ENCODE results near the gene PDGFA. TPM values are rescaled to one million over a fixed set of nuclear protein-coding genes. Genes with fewer than 3 reads are reported as not detected.
A peak's percentile ranks its signal among the peaks of the same experiment; 100 is the strongest.

The PDGFA gene
- total and polyA plus RNA-seq, 11 donors, result 11.8 to 50.9 (median 20.3) TPM

DNA sequence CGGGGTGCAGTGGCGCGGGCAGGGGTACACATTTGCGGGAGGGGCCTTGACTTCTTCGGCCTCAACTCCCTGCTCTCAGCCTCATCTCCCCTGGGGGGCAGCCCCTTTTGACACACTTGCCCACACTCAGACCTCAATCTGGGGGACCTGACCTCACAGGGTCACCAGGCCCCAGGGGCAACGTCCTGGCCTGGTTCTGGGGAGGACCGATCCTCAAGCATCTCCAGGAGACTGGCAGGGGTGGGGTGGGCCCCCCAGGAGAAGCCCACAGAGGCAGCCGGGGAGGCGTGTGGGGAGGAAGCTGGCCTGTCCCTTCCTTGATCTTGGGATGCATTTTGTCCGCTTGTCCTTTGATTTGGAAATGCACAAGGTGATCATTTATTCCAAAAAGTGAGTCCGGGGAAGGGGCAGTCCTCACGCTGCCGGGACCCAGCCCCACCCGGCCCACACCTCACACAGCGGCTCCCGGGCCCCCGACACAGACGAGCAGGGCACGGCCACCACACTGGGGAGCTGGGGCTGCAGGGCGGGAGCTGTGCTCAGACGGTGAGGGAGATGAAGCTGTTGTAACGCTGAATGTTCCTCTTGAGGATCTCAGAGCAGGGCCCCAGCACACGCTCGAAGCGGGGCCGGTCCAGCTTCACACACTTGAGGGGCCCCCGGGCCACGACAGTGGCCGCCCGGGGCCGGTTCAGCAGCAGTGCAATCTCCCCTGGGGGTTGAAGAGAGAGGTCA is 30.4 kb upstream of the PDGFA start:
- Histone ChIP-seq H3K36me3 (no peaks in the 10 kb centered on the region), H3K4me1 (no peaks in the 10 kb centered on the region), H3K27me3 (no peaks in the 10 kb centered on the region), H3K4me3 (no peak overlapping the region), H3K27ac (no peak overlapping the region), H3K9me3 (no peaks in the 10 kb centered on the region)
- TF ChIP-seq, protein P1, sequence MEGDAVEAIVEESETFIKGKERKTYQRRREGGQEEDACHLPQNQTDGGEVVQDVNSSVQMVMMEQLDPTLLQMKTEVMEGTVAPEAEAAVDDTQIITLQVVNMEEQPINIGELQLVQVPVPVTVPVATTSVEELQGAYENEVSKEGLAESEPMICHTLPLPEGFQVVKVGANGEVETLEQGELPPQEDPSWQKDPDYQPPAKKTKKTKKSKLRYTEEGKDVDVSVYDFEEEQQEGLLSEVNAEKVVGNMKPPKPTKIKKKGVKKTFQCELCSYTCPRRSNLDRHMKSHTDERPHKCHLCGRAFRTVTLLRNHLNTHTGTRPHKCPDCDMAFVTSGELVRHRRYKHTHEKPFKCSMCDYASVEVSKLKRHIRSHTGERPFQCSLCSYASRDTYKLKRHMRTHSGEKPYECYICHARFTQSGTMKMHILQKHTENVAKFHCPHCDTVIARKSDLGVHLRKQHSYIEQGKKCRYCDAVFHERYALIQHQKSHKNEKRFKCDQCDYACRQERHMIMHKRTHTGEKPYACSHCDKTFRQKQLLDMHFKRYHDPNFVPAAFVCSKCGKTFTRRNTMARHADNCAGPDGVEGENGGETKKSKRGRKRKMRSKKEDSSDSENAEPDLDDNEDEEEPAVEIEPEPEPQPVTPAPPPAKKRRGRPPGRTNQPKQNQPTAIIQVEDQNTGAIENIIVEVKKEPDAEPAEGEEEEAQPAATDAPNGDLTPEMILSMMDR (IDR thresholded peaks at IDR 0.05), result no peak
- TF ChIP-seq POLR2A (IDR thresholded peaks at IDR 0.05), result no peak
- intact Hi-C loops (cut with DNase I), result no loop called here
- WGBS, 4 donors, result 91 to 94% (median 94%) methylated on average over 20 to 31 of the region's 31 CpGs
- ATAC-seq (no peak), DNase-seq (no peak)

DNA sequence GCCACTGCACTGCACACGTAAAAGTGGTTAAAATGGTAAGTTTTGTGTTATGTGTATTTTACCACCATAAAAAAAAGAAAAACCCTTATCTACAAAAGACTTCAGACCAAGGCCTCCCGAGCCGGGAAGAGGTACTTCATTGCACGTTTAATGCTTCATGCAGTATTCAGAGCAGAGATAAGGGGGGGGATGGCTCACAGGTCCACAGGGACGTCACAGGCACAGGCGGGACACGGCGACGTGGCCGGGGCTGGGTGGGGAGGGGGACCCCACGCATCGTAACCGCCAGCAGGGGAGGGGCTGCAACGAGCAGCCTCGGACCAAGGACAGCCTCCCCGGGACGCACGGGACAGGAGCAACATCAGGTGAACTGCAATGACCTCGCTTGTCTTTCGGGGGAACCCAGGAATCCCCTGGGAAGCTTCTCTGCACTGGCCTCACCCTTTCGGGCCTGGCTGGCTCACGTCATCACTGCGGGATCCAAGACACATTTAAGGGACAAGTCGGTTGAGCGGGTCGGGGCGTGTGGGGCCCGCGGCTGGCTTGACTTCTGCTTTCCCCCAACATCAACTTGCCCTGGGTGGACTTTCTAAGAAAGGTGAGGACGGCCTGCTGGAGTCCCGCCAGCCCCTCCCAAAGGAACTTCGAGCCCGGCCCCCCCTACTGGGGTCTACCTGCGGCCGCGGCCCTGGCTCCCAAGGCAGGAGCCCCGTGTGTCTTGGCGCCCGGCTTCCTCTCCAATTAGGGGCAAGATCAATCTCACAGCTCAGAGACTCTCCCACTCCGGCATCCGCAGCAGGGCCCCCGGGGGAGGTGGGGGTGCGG is 29.6 kb upstream of the PDGFA start:
- DNase-seq (no peak), ATAC-seq (no peak)
- intact Hi-C loops (cut with DNase I), result no loop called here
- Histone ChIP-seq H3K9me3 (no peaks in the 10 kb centered on the region), H3K27me3 (no peaks in the 10 kb centered on the region), H3K4me1 (no peaks in the 10 kb centered on the region), H3K27ac (no peak overlapping the region), H3K4me3 (no peak overlapping the region), H3K36me3 (no peaks in the 10 kb centered on the region)
- WGBS, 4 donors, result 84 to 95% (median 88%) methylated on average over 19 to 43 of the region's 43 CpGs
- TF ChIP-seq, protein P1 (IDR thresholded peaks at IDR 0.05), result no peak
- no peak for TF ChIP-seq POLR2A (IDR thresholded peaks at IDR 0.05)

DNA sequence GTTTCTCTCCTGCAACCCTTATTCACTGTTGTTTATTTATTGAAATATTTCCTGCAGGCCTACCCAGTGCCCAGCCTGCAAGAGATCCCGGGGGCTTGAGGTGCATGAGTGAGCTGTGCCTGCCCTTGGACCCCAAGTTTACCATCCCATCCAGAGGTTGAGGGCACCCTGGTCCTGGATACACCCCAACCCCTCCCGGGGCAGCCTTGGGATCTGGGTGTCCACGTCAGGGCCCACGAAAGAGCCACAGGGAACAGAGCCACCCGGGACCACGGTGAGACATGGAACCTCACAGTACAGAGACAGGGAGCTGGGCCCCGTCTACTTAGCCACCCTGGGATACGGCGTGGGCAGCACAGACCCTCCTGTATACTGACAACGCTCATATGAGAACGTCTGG is 28.8 kb upstream of the PDGFA start:
- Histone ChIP-seq H3K4me3 (no peak overlapping the region), H3K4me1 (peaks cover 0 to 2% (median 0%) of the 10 kb centered on the region in 12 donors), H3K27me3 (no peaks in the 10 kb centered on the region), H3K36me3 (no peaks in the 10 kb centered on the region), H3K27ac (no peak overlapping the region), H3K9me3 (no peaks in the 10 kb centered on the region)
- no peak for DNase-seq
- intact Hi-C loops (cut with DNase I), result no loop called here
- WGBS, 4 donors, result 93 to 98% (median 94%) methylated on average over 8 to 11 of the region's 11 CpGs
- TF ChIP-seq POLR2A (IDR thresholded peaks at IDR 0.05), result no peak
- TF ChIP-seq, protein P1 (IDR thresholded peaks at IDR 0.05), result no peak
- peak in 1 of 4 donors; percentile 14 for ATAC-seq

DNA sequence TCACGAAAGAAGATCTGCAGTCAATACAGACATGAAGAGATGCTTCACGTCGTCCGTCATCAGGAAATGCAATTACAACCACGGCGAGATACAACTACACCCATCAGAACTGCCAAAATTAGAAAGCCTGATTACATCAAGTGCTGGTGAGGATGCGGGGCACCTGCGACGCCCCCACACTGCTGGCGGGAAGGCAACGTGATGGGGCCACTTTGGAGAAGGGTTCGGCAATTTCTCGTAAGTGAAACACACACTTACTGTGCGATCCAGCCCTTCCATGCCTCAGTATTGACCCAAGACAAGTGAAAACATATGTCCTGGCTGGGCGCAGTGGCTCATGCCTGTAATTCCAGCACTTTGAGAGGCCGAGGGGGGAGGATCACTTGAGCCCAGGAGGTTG is 25.8 kb upstream of the PDGFA start:
- ATAC-seq, result no peak
- no peak overlapping the region for H3K27ac ChIP-seq
- DNase-seq, result no peak
- no peaks in the 10 kb centered on the region for H3K27me3 ChIP-seq
- no peaks in the 10 kb centered on the region for H3K36me3 ChIP-seq
- H3K4me1 ChIP-seq, result peaks cover 0 to 14% (median 6%) of the 10 kb centered on the region in 12 donors
- intact Hi-C loops (cut with DNase I), result no loop called here
- 79 to 85% (median 84%) methylated on average over 16 of the region's 16 CpGs for WGBS, 4 donors
- TF ChIP-seq POLR2A (IDR thresholded peaks at IDR 0.05), result no peak
- TF ChIP-seq, protein P1 (IDR thresholded peaks at IDR 0.05), result no peak
- no peaks in the 10 kb centered on the region for H3K9me3 ChIP-seq
- no peak overlapping the region for H3K4me3 ChIP-seq
